Activated gamma-delta T cell treated with anti-CD3 and anti-CD28 coated beads, Interleukin-2, amount 50 U/mL, for 16 hours (primary cell): Measurements from ENCODE around the gene MN1.

Experiments used
- DNase-seq: peaks from one replicate; pipeline ENCODE4 v3.0.0-alpha.2; 2020; ENCODE audit warnings: low read depth

The MN1 gene

DNA sequence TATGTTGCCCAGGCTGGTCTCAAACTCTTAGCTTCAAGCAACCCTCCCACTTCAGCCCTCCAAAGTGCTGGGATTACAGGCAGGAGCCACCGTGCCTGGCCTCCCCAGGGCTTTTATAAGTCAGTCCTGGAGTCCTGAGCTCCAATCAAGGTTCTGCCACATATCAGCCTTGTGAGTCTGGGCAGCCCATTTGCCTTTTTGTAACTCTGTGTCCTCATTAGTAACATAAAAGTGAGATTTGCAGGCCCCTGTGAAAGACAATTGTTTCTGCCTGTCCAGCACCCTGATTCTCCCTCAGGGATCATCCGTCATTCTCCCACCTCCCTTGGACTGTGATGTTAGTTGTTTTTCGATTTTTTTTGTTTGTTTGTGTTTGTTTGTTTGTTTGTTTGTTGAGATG, 89.8 kb downstream of the MN1 start:
- DNase-seq: no peak

- DNase-seq: no peak
Observed at GRCh38 chr22:27711012-27711411, 90.5 kb downstream of the MN1 start.

DNA sequence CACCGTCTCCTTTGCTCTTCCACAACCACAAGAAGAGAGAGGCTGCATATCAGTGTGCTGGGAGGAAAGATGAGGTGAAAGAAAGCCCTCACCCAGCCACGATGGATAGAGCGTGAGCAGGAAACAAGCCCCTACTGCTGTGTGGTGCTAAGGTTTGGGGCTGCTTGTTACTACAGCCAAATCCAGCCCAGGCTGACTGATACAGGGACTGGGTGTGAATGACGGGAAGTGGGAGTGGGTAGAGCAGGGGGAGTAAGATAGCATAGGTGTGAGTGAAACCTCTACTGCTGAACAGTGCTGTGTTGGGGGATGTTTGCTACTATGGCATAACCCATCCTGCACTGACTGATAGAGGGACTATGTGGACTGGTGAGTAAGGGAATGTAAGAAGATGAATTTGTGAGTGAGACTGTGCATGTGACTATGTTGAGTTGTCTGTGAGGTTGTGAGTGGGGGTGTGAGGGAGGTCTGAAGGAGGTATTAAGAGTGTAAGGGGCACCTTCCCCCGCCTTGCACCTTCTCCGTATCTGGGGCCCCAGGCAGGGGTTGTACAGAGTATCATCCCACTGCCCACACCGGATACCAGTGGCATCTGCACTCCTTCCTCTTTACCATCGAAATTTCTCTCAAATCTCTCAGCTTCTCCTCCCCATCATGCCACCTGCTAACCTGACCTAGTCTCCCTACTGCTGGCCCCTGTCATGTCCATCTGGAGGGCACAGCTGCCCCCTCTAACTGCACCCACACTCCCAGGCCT, 91.5 kb downstream of the MN1 start:
- no peak for DNase-seq

- DNase-seq: no peak
Observed at GRCh38 chr22:27706489-27706888, 95.1 kb downstream of the MN1 start.

DNA sequence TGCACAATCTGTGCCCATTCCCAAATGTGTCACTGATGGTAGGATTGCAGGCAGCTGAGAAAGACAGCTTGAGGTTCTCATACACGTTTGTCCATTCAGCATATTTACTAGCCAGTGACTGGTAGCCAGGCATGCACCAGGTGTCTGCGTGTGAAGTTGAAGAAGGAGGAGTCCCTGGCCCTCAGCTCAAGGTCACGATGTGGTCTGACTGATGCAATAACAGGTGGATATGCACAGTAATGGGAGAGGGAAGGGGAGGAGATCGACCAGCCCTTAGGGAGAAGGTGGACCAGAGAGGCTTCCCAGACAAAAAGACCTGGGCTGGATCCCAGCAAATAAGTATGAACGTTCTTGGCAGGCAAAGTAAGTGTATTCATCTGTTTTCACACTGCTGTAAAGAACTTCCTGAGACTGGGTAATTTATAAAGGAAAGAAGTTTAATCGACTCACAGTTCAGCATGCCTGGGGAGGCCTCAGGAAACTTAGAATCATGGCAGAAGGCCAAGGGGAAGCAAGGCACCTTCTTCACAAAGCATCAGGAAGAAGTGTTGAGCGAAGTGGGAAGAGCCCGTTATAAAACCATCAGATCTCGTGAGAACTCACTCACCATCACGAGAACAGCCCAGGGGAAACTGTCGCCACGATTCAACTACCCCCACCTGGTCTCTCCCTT, 96.0 kb downstream of the MN1 start:
- DNase-seq: no peak

DNA sequence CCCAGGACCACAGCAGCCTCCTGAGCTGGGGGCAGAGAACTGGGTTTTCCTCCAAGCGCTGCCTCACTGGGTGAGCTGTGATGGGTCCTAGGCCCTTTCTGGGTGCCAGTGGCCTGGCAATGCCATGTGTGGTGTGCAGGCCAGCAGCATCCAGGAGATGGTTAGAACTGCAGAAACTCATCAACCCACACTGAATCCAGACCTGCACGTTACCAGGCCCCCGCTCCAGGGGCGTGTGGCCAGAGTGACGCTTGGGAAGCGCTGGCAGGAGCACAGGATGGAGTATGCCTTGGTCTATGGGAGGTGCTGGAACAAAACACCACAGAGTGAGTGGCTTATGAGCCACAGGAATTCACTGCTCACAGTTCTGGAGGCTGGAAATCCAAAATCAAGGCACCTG, 97.0 kb downstream of the MN1 start:
- DNase-seq: no peak

DNA sequence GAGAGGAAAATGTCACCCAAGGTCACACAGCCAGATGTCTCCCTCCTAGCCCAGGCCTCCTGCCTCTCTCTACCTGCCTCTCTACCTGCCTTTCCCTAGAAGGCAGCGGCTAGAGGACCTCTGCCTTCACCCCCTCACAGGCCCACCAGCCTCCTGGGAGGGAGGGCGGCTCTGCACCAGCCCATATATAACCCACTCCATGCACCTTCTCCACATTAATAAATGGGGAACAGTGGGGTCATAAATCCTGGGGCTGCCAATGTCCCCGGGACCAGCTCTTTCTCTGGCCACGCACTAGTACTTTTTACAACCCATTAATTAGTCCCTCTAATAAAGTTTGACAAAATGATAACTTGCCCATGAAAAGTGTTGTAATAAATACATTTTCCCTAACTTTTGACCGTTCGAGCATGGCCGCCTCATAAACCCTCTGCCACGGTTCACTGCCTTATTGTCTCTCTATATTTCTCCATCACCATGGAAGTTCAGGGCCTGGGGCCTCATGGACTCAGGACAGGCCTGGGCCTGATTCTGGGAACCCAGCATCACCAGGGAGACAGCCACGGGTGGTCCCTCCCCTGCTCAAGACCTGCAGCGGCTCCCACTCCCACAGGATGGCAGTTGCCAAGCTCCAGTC, 102.1 kb downstream of the MN1 start:
- DNase-seq: no peak

DNA sequence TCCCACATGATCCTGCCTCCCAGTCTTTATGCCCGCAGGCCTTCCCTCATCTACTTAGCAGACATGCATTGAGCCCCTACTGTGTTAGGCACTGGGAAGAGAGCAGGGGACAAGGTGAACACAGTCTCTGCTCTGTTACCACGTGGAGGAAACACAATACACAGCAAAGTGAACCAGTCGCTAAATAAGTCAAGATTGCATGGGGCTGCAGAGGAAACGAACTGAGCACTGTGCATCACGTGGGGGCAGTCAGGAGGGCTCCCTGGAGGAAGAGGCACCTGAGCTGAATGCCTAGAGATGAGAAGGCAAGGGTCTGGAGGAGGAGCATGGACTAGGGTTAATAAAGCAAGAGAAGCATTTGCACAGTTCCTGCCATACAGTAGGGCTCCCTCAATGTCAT, 102.7 kb downstream of the MN1 start:
- DNase-seq: no peak
